HG03565 (cell line): Measurements from ENCODE around the gene KDSR.
A peak's percentile ranks its signal among the peaks of the same experiment; 100 is the strongest.

Experiments
- ATAC-seq: cut with Tn5 transposase; IDR thresholded peaks from one replicate; pipeline ENCODE4 v1.9.1; 2021; ENCODE audit warnings: mild to moderate bottlenecking, moderate library complexity; ENCODE audit not compliant: unreplicated experiment

The KDSR gene

GRCh38 chr18:63307551-63308200 is 59.3 kb downstream of the KDSR start:
- ATAC-seq, result no peak

GRCh38 chr18:63306819-63307550 is 60.0 kb downstream of the KDSR start:
- ATAC-seq, result no peak

- ATAC-seq, result no peak
These were observed 60.8 kb downstream of the KDSR start for GRCh38 chr18:63306249-63306648.

GRCh38 chr18:63303547-63303946 is 63.5 kb downstream of the KDSR start:
- no peak for ATAC-seq

GRCh38 chr18:63302636-63303405 is 64.2 kb downstream of the KDSR start:
- no peak for ATAC-seq

- no peak for ATAC-seq
These were observed 64.8 kb downstream of the KDSR start for GRCh38 chr18:63302220-63302619.

- no peak for ATAC-seq
These were observed 65.6 kb downstream of the KDSR start for GRCh38 chr18:63301434-63301833.

GRCh38 chr18:63299837-63300745 is 66.9 kb downstream of the KDSR start:
- ATAC-seq, result peak; percentile 70

- ATAC-seq, result no peak
These were observed 68.3 kb downstream of the KDSR start for GRCh38 chr18:63298400-63299365.

- no peak for ATAC-seq
These were observed 69.2 kb downstream of the KDSR start for GRCh38 chr18:63297687-63298399.

- ATAC-seq, result no peak
These were observed 73.1 kb downstream of the KDSR start for GRCh38 chr18:63293935-63294334.

- peak; percentile 52 for ATAC-seq
These were observed 73.9 kb downstream of the KDSR start for GRCh38 chr18:63292831-63293683.

GRCh38 chr18:63291278-63291677 is 75.7 kb downstream of the KDSR start:
- ATAC-seq, result no peak

GRCh38 chr18:63290821-63291200 is 76.2 kb downstream of the KDSR start:
- no peak for ATAC-seq

- ATAC-seq, result no peak
These were observed 76.7 kb downstream of the KDSR start for GRCh38 chr18:63290166-63290820.

- ATAC-seq, result no peak
These were observed 78.7 kb downstream of the KDSR start for GRCh38 chr18:63288311-63288710.

GRCh38 chr18:63287691-63288220 is 79.2 kb downstream of the KDSR start:
- no peak for ATAC-seq
